Duodenal mucosa (tissue), 2 donors: ENCODE data around the gene NF1.
"Not testable (repeated sequence)": the region's sequence is repeated elsewhere in the genome, so short reads cannot be mapped to it uniquely, and the experiment has no call there.

Source experiments
- H3K27ac ChIP-seq: one replicate; pipeline ENCODE4 v1.7.0; 2013; ENCODE audit warnings: low read depth, low read length
- H3K27me3 ChIP-seq, 2 donors: one replicate each; pipeline ENCODE4 v1.7.0; 2013; ENCODE audit warnings: low read length in 2 of 2, control low read depth in 1 of 2; ENCODE audit not compliant: insufficient read depth in 2 of 2, control insufficient read depth in 1 of 2
- H3K36me3 ChIP-seq, 2 donors: one replicate each; pipeline ENCODE4 v1.7.0; 2013; ENCODE audit warnings: low read length in 2 of 2, control low read depth in 1 of 2; ENCODE audit not compliant: insufficient read depth in 2 of 2, control insufficient read depth in 1 of 2
- H3K4me1 ChIP-seq, 2 donors: one replicate each; pipeline ENCODE4 v1.7.0; 2013; ENCODE audit warnings: low read length in 2 of 2, control low read depth in 1 of 2; ENCODE audit not compliant: insufficient read depth in 2 of 2, control insufficient read depth in 1 of 2
- H3K4me3 ChIP-seq, 2 donors: one replicate each; pipeline ENCODE4 v1.7.0; 2013; ENCODE audit warnings: low read length in 2 of 2, low read depth in 1 of 2
- H3K9ac ChIP-seq, 2 donors: one replicate each; pipeline ENCODE4 v1.7.0; 2013; ENCODE audit warnings: low read length in 2 of 2, low read depth in 1 of 2
- H3K9me3 ChIP-seq, 2 donors: one replicate each; pipeline ENCODE4 v1.7.0; 2013; ENCODE audit warnings: low read length in 2 of 2, control low read depth in 1 of 2; ENCODE audit not compliant: control insufficient read depth in 1 of 2

NF1 gene

DNA sequence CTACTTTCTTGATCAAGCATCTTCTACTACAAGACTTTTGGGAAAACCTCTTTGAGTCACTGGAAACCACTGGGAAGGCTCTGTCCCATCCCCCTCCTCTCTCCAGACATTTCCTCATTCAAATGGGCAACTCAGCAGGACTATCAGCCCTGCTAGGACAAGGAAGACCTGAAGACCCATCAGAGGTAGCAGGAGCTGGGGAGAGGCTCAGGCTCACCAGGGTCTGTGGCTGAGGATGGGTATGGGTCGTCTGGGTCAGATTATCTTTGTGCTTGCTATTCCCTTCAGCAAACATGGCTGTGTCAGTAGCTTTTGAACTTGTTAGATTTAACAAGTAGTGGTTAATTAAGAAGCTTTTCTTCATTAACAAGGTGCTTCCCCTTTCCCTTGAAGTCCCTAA is 15.0 kb upstream of the NF1 start:
- Histone ChIP-seq H3K27me3 (no peaks in the 10 kb centered on the region), H3K9ac (no peak overlapping the region), H3K4me1 (no peaks in the 10 kb centered on the region), H3K27ac (no peak overlapping the region), H3K36me3 (no peaks in the 10 kb centered on the region), H3K4me3 (no peak overlapping the region), H3K9me3 (no peaks in the 10 kb centered on the region)

DNA sequence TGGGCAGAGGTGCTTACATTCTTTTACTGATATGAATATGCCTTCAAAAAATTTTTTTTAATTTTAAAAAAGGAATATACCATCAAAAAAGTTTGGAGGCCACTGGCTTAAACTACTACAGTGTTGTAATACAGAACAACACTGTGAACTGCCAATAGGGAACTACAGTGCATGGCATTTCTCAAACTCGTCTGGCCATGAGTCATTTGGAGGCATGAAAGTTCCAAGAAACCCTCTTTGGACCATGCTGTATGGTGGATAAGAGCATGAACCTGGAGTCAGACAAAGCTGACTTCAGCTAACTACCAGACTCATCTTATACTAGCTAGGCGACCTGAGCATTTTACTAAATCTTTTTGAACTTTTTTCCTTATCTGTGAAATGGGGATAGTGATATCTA is 9.2 kb upstream of the NF1 start:
- no peak overlapping the region for H3K27ac ChIP-seq
- H3K9ac ChIP-seq = no peak overlapping the region
- no peaks in the 10 kb centered on the region for H3K27me3 ChIP-seq

DNA sequence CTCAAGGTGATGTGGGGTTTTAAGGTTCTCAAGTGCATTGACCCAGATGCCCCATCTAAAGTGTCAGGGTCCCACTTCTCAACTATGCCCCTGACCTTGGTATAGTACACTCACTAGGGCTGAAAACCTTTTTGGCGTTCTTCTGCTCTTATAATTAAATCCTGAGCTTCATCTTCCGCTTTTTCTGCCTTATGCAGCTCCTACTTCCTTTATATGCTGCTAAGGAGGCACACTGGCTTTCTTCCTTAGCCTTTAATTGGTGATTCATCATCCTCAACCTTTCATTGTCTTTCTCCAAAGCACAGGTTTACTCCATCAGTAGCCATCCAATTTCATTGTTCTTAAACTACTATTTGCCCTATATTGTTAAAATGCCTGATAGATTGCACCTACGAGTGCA is 5.3 kb upstream of the NF1 start:
- H3K9me3 ChIP-seq = no peaks in the 10 kb centered on the region
- H3K36me3 ChIP-seq = no peaks in the 10 kb centered on the region
- no peak overlapping the region for H3K27ac ChIP-seq
- no peaks in the 10 kb centered on the region for H3K4me1 ChIP-seq
- no peaks in the 10 kb centered on the region for H3K27me3 ChIP-seq
- H3K9ac ChIP-seq = no peak overlapping the region
- no peak overlapping the region for H3K4me3 ChIP-seq

More for the DNA sequence above, 9.2 kb upstream of the NF1 start:
- Histone ChIP-seq H3K36me3 (no peaks in the 10 kb centered on the region), H3K4me1 (no peaks in the 10 kb centered on the region), H3K4me3 (no peak overlapping the region), H3K9me3 (no peaks in the 10 kb centered on the region)

DNA sequence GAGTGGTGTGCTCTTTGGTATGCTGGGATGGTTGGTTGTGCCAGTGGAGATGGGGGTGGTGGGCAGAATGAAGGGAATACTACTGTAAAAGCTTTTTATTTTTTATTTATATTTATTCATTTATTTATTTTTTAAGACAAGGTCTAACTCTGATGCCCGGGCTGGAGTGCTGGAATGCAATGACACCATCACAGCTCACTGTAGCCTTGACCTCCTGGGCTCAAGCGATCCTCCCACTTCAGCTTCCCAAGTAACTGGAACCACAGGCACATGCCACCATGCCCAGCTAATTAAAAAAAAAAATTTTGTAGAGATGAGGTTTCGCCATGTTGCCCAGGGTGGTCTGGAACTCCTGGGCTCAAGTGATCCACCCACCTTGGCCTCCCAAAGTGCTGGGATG is 4.1 kb upstream of the NF1 start:
- H3K27ac ChIP-seq, H3K9me3 ChIP-seq, H3K27me3 ChIP-seq, H3K4me3 ChIP-seq, H3K36me3 ChIP-seq, H3K9ac ChIP-seq, H3K4me1 ChIP-seq: not testable (repeated sequence)

DNA sequence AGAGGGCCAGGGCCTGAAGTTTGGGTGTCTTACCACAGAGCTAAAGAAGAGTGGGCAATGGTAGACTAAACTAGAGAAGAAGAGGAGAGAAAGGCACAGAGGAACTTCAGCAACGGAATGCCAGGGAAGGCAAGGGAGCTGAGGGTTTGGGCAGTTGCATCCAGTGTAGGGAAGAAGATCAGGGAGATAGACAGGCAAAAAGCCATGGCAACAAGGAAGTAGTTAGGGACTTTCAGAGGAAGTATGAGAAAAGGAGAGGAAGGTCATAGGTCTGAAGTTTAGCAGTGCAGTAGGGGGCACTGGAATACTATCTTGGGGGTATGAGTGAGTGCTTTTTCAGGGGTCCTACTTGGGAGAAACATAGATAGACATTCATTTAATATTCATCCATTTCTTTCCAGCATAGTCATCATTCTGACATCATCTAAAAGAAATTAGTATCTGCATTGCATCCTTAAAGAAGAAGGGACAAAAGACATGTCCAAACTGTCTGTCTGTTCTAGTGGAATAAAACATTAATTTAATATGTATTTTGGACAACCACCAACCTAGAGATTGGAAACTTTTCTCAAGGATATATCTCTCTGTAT is 2.2 kb upstream of the NF1 start:
- no peaks in the 10 kb centered on the region for H3K27me3 ChIP-seq
- H3K27ac ChIP-seq = no peak overlapping the region
- no peaks in the 10 kb centered on the region for H3K36me3 ChIP-seq
- H3K4me3 ChIP-seq = no peak overlapping the region
- H3K9ac ChIP-seq = no peak overlapping the region
- no peaks in the 10 kb centered on the region for H3K9me3 ChIP-seq
- H3K4me1 ChIP-seq = peaks cover 7 to 8% of the 10 kb centered on the region in 2 donors

DNA sequence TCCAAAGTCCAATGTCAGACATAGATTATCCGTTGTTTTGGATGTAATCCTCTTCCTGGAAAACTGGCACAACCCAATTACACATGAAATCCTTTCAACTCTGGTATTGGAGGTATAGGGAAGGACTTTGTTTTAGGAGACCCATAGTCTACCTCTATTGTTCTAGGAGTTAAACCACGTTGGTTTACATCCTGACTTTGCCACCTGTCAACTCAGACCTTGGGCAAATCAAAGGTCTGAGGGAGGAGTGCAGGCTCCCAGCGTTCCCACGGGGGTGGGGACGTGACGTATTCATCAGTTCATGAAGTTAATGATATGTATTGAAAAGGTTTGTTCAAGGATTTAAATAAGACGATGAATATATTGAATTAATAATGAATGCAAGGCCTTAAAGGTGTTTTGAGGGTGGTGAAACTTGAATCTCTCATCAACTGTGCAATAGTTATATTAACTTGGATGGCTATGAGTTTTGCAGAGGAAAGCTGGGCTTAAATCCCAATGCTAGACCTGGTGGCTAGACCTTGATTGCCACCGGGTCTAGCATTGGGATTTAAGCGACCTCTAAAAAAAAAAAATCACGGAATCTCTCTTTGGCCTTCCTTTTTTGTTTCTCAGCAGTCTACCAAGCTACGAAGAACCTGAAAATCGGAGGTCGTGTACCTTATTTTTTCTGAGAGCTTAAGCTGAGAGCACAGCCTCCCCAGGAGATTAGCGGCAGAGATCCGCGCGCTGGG is 744 bp upstream of the NF1 start:
- H3K27me3 ChIP-seq = no peaks in the 10 kb centered on the region
- H3K9ac ChIP-seq = peak overlapping the region; percentile 69 to 88
- peak overlapping the region; percentile 83 for H3K27ac ChIP-seq
- H3K4me1 ChIP-seq = peaks cover 7 to 8% of the 10 kb centered on the region in 2 donors
- H3K36me3 ChIP-seq = no peaks in the 10 kb centered on the region
- H3K9me3 ChIP-seq = no peaks in the 10 kb centered on the region
- peak overlapping the region; percentile 86 to 92 for H3K4me3 ChIP-seq

DNA sequence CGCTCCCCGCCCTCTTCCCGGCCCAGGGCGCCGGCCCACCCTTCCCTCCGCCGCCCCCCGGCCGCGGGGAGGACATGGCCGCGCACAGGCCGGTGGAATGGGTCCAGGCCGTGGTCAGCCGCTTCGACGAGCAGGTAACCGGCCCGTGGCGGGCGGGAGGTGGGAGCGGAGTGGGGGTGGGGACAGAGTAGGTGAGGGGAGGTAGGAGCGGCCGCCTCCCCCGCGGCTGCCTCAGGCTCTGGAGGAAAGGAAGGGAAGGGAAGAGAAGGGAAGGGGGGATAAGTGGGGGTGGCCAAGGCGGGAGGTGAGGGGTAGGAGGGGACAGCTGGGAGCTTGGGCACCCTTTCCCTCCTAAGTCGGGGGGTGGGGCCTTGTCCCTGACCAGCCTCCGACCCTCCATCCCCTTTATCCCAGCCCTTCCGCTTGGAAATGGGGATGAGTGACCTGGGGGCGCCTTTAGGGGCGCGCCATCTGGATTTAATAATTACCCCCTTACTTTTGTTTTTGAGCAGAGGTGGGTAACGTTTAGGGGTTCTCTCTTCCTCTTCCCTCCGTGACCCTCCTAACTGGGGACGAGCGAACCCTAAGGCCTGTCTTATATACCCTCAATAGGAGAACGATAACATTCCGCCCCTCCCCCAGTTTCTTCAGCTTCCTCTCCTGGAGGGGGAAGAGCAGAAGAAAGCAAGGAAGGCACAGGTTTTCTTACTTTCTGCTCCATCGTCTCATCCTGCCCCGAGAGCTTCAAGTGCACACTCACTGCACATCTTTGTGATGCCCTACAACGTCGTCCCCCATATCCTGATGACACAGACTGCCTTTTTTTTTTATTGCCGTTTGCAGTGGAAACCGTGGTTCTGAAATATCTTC is 694 bp downstream of the NF1 start:
- Histone ChIP-seq H3K27ac (peak overlapping the region; percentile 81), H3K9ac (peak overlapping the region; percentile 76 to 88), H3K27me3 (no peaks in the 10 kb centered on the region), H3K4me3 (peak overlapping the region; percentile 86 to 92), H3K9me3 (no peaks in the 10 kb centered on the region), H3K36me3 (no peaks in the 10 kb centered on the region), H3K4me1 (peaks cover 7 to 8% of the 10 kb centered on the region in 2 donors)

DNA sequence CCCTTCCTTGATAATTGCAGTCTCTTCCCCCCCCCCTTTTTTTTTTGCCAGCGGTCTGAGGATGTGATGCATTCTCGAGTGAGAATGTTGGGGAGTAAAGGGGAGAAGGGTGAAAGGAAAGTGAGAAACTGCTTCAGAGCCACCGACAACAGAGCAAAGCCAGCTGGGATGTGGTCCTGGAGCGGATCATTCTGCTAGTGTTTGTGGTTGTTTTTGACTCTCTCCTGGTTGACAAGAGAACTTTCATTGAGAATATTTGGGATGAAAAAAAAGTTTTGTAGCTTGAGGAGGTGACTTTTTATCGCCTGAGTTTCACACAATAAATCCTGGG is 1.3 kb downstream of the NF1 start:
- Histone ChIP-seq H3K36me3 (no peaks in the 10 kb centered on the region), H3K9me3 (no peaks in the 10 kb centered on the region), H3K9ac (peak overlapping the region; percentile 76 to 88), H3K4me3 (peak overlapping the region; percentile 86 to 92), H3K27me3 (no peaks in the 10 kb centered on the region), H3K4me1 (peaks cover 7 to 8% of the 10 kb centered on the region in 2 donors), H3K27ac (no peak overlapping the region)

DNA sequence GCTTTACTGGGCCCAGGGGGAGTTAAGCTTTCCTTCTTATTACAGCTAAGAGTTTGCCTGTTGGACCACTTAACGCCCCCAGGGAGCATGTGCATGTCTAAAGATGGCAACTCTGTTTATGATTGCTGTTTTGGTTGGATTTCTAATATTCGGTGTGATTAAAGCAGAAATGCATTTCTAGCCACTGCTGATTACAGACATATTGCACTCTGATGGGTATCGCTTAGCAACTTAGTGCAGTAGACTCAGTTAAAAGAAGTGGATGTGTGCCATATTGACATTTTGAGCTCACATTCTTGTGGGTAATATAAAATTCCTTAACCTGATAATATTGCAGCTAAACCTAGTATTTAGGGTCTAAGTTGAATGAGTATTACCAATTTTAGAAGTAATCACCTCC is 4.2 kb downstream of the NF1 start:
- Histone ChIP-seq H3K36me3 (no peaks in the 10 kb centered on the region), H3K9me3 (no peaks in the 10 kb centered on the region), H3K4me3 (no peak overlapping the region), H3K4me1 (peaks cover 7 to 8% of the 10 kb centered on the region in 2 donors), H3K27me3 (no peaks in the 10 kb centered on the region), H3K9ac (no peak overlapping the region), H3K27ac (no peak overlapping the region)

DNA sequence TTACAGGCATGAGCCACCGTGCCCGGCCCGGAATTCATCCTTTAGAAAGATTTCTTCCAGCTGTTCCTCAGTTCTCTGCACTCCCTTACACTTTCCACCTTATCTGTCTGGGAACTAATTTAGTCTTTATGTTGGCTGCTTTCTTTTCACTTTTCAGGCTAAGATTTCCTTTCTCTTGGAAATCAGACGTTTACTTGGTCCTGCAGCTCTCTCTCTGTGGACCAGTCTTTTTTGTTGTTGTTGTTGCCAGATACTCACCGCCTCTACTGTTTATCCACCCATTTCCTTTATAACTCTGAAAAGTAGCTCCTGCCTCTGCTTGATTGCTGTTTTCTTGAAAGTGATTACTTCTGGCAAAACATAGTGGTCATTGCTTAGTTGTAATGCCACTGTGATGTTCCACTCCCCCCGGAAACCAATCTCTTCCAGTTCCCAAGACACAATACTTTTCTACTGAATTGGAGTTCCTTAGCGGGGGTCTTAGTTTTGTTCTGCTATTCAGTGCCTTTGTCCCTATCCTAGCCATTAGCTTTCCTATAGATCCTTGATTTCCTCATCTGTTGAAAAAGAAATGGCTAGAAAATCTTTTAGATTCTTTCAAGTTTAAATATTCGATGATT is 6.2 kb downstream of the NF1 start:
- H3K9ac ChIP-seq = no peak overlapping the region
- no peaks in the 10 kb centered on the region for H3K36me3 ChIP-seq
- no peaks in the 10 kb centered on the region for H3K9me3 ChIP-seq
- no peaks in the 10 kb centered on the region for H3K27me3 ChIP-seq
- H3K4me1 ChIP-seq = peaks cover 5% of the 10 kb centered on the region in 2 donors
- no peak overlapping the region for H3K4me3 ChIP-seq
- H3K27ac ChIP-seq = no peak overlapping the region
